ENCODE measurements around the gene SDK1. TPM values are rescaled to one million over a fixed set of nuclear protein-coding genes. Genes with fewer than 3 reads are reported as not detected.

SDK1 gene, protein sequence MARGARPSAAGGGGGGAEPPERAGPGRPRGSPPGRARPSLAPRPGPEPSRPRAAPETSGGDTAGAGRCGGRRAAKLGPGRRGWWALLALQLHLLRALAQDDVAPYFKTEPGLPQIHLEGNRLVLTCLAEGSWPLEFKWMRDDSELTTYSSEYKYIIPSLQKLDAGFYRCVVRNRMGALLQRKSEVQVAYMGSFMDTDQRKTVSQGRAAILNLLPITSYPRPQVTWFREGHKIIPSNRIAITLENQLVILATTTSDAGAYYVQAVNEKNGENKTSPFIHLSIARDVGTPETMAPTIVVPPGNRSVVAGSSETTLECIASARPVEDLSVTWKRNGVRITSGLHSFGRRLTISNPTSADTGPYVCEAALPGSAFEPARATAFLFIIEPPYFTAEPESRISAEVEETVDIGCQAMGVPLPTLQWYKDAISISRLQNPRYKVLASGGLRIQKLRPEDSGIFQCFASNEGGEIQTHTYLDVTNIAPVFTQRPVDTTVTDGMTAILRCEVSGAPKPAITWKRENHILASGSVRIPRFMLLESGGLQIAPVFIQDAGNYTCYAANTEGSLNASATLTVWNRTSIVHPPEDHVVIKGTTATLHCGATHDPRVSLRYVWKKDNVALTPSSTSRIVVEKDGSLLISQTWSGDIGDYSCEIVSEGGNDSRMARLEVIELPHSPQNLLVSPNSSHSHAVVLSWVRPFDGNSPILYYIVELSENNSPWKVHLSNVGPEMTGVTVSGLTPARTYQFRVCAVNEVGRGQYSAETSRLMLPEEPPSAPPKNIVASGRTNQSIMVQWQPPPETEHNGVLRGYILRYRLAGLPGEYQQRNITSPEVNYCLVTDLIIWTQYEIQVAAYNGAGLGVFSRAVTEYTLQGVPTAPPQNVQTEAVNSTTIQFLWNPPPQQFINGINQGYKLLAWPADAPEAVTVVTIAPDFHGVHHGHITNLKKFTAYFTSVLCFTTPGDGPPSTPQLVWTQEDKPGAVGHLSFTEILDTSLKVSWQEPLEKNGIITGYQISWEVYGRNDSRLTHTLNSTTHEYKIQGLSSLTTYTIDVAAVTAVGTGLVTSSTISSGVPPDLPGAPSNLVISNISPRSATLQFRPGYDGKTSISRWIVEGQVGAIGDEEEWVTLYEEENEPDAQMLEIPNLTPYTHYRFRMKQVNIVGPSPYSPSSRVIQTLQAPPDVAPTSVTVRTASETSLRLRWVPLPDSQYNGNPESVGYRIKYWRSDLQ (N-terminal part only)
- 16.7 TPM for total RNA-seq

DNA sequence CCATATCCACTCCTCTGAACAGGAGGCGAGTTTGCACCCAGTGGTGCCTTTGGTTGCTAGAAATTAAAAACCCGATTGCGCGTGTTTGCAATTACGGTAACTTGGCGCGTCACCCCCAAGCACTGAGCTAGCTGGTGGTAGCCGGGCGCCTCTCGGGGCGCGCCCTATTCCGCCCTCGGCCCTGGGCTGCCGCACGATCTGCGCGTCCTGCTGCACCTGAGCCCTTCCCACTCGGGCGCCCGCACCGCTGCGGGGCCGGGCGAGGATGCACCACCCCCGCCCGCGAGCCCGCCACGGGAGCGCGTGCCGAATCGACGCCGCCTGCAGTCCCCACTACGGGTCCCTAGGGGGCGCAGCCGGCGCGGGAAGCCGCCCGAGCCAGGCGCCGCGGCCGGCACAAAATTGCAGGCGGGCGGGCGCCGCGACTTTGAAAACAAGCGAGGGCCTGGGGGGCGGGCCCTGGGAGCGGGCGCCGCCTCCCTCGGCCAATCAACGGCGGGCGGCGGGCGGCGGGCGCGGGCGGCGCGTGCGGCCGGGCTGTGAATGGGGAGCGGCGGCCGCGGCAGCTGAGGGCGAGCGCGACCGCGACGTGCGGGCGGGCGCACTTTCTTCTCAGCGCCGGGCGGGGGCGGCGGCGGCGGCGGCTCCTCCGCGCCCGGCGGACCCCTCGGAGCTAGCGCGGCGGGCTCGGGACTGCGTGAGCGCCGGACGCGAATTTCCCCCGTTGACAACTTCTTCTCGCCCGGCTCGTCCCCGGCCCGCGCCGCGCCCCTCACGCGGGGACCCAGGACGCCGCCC, at the start of gene SDK1:
Gene SDK1, plus strand, starts transcription at position 602 of the 798 bp plus-strand sequence. CDS start 335 bp downstream, outside the sequence.
- TF ChIP-seq POLR2A (IDR thresholded peaks at IDR 0.05), result peak in 1 of 2 donors; percentile 46
- TF ChIP-seq POLR2AphosphoS5 (IDR thresholded peaks at IDR 0.05; ENCODE audit: insufficient read depth in 1 of 2, low read depth in 1 of 2), result no peak
- TF ChIP-seq, protein P1, sequence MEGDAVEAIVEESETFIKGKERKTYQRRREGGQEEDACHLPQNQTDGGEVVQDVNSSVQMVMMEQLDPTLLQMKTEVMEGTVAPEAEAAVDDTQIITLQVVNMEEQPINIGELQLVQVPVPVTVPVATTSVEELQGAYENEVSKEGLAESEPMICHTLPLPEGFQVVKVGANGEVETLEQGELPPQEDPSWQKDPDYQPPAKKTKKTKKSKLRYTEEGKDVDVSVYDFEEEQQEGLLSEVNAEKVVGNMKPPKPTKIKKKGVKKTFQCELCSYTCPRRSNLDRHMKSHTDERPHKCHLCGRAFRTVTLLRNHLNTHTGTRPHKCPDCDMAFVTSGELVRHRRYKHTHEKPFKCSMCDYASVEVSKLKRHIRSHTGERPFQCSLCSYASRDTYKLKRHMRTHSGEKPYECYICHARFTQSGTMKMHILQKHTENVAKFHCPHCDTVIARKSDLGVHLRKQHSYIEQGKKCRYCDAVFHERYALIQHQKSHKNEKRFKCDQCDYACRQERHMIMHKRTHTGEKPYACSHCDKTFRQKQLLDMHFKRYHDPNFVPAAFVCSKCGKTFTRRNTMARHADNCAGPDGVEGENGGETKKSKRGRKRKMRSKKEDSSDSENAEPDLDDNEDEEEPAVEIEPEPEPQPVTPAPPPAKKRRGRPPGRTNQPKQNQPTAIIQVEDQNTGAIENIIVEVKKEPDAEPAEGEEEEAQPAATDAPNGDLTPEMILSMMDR (IDR thresholded peaks at IDR 0.05), result peak; percentile 76 to 95 (median 89)
- Histone ChIP-seq H3K4me1 (peaks cover 12% of the 10 kb centered on the region), H3K36me3 (no peaks in the 10 kb centered on the region), H3K27me3 (no peaks in the 10 kb centered on the region), H3K27ac (peak within 1 kb of the TSS; percentile 79), H3K9me3 (no peaks in the 10 kb centered on the region), H3K4me3 (peak within 1 kb of the TSS; percentile 62 to 70)
- intact Hi-C loops (cut with DNase I), result loop anchor here (10.0 kb wide), 1 partner anchor 594 kb away; no protein-coding TSS in a partner anchor
- DNase-seq (ENCODE audit: extremely low spot score in 2 of 2), result no peak

- intact Hi-C loops (cut with DNase I), result no loop called here
- no peak overlapping the region for H3K27ac ChIP-seq
These were observed 46.3 kb upstream of the SDK1 start for GRCh38 chr7:3254718-3255117.

DNA sequence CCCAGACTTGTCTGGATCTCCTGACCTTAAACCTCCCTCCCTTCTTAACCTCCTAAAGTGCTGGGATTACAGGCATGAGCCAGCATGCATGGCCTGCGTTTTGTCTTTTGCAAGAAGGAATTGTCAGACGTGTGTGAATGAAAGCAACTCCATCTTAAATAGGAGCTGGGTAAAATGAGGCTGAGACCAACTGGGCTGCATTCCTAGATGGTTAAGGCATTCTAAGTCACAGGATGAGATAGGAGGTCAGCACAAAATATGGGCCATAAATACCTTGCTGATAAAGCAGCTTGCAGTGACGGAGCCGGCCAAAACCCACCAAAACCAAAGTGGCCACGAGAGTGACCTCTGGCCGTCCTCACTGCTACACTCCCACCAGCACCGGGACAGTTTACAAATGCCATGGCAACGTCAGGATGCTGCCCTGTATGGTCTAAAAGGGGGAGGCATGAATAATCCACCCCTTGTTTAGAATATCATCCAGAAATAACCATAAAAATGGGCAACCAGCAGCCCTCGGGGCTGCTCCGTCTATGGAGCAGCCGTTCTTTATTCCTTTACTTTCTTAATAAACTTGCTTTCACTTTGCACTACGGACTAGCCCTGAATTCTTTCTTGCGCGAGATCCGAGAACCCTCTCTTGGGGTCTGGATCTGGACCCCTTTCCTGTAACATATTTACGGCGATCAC, 41.2 kb upstream of the SDK1 start:
- Histone ChIP-seq H3K27ac (peak overlapping the region; percentile 83), H3K9me3 (no peaks in the 10 kb centered on the region), H3K4me3 (peak overlapping the region; percentile 36 to 45), H3K4me1 (no peaks in the 10 kb centered on the region), H3K36me3 (no peaks in the 10 kb centered on the region), H3K27me3 (no peaks in the 10 kb centered on the region)
- TF ChIP-seq, protein P1 (IDR thresholded peaks at IDR 0.05), result no peak
- intact Hi-C loops (cut with DNase I), result no loop called here
- DNase-seq (ENCODE audit: extremely low spot score in 2 of 2), result no peak

More at GRCh38 chr7:3254718-3255117, 46.3 kb upstream of the SDK1 start:
- TF ChIP-seq POLR2AphosphoS5 (IDR thresholded peaks at IDR 0.05; ENCODE audit: insufficient read depth in 1 of 2, low read depth in 1 of 2) (no peak), POLR2A (IDR thresholded peaks at IDR 0.05) (no peak)
- no peaks in the 10 kb centered on the region for H3K36me3 ChIP-seq
- H3K27me3 ChIP-seq, result no peaks in the 10 kb centered on the region
- no peaks in the 10 kb centered on the region for H3K4me1 ChIP-seq
- H3K9me3 ChIP-seq, result no peaks in the 10 kb centered on the region
- no peak for DNase-seq (ENCODE audit: extremely low spot score in 2 of 2)
- no peak overlapping the region for H3K4me3 ChIP-seq

GRCh38 chr7:3260401-3260715, 40.7 kb upstream of the SDK1 start:
- Histone ChIP-seq H3K27me3 (no peaks in the 10 kb centered on the region), H3K4me3 (peak overlapping the region; percentile 36 to 45), H3K4me1 (no peaks in the 10 kb centered on the region), H3K9me3 (no peaks in the 10 kb centered on the region), H3K27ac (peak overlapping the region; percentile 83), H3K36me3 (no peaks in the 10 kb centered on the region)
- TF ChIP-seq POLR2A (IDR thresholded peaks at IDR 0.05), result no peak
- no peak for TF ChIP-seq POLR2AphosphoS5 (IDR thresholded peaks at IDR 0.05; ENCODE audit: insufficient read depth in 1 of 2, low read depth in 1 of 2)
- TF ChIP-seq, protein P1 (IDR thresholded peaks at IDR 0.05), result no peak
- intact Hi-C loops (cut with DNase I), result no loop called here
- DNase-seq (ENCODE audit: extremely low spot score in 2 of 2), result no peak

Measured in vagina (tissue), 2 donors.